Endothelial cell of umbilical vein (primary cell): ENCODE results near the gene NRCAM.

ENCODE experiments used
- CTCF ChIP-seq, 2 donors: IDR thresholded peaks; 1 replicate in 1 of 2; 2 replicates in 1 of 2; pipeline ENCODE4 v1.5.1; 2011; ENCODE audit warnings: low read length in 2 of 2, mild to moderate bottlenecking in 2 of 2, moderate library complexity in 2 of 2, control low read depth in 1 of 2, inconsistent platforms in 1 of 2, low read depth in 1 of 2; ENCODE audit not compliant: insufficient read depth in 1 of 2; ENCODE audit errors: extremely low read depth in 1 of 2
- EZH2 ChIP-seq: IDR thresholded peaks from 2 replicates; pipeline ENCODE4 v1.6.1; 2012; ENCODE audit warnings: borderline replicate concordance, low read depth, mild to moderate bottlenecking, moderate library complexity, low read length, inconsistent platforms; ENCODE audit not compliant: severe bottlenecking
- POLR2A ChIP-seq: IDR thresholded peaks from 2 replicates; pipeline ENCODE4 v1.6.1; 2012; ENCODE audit warnings: low read depth, mild to moderate bottlenecking, control low read depth, low read length
- POLR2AphosphoS5 ChIP-seq: IDR thresholded peaks from 2 replicates; pipeline ENCODE4 v1.6.1; 2012; ENCODE audit warnings: low read depth, mild to moderate bottlenecking, control low read depth, low read length, moderate library complexity; ENCODE audit not compliant: insufficient read depth

GRCh38 chr7:108418946-108419345 lies 37.3 kb downstream of the NRCAM start:
- TF ChIP-seq POLR2AphosphoS5, result peak; percentile 46
- TF ChIP-seq POLR2A, result no peak
- TF ChIP-seq CTCF (IDR thresholded peaks at IDR 0.05; ENCODE audit: extremely low read depth in 1 of 2, insufficient read depth in 1 of 2, low read depth in 1 of 2, low read length in 2 of 2), result no peak
- TF ChIP-seq EZH2, result no peak
